Neuronal stem cell (in vitro differentiated cells): ENCODE measurements around the gene MPZL2.

Experiments used
- DNase-seq: peaks from one replicate; pipeline ENCODE4 v3.0.0-alpha.2; 2013; ENCODE audit warnings: low spot score
- H2AFZ ChIP-seq: one replicate; pipeline ENCODE4 v1.6.1; 2013; ENCODE audit warnings: mild to moderate bottlenecking, low read length, inconsistent platforms
- H2AK5ac ChIP-seq: 2 replicates; pipeline ENCODE4 v1.6.1; 2013; ENCODE audit warnings: low read depth, mild to moderate bottlenecking, inconsistent platforms, low read length, moderate library complexity, mixed read lengths
- H2BK120ac ChIP-seq: 2 replicates; pipeline ENCODE4 v1.6.1; 2013; ENCODE audit warnings: low read depth, mild to moderate bottlenecking, inconsistent platforms, low read length, moderate library complexity, mixed read lengths
- H2BK12ac ChIP-seq: one replicate; pipeline ENCODE4 v1.6.1; 2013; ENCODE audit warnings: low read length, inconsistent platforms
- H2BK15ac ChIP-seq: 2 replicates; pipeline ENCODE4 v1.6.1; 2013; ENCODE audit warnings: mild to moderate bottlenecking, low read length, inconsistent platforms, mixed read lengths
- H2BK5ac ChIP-seq: one replicate; pipeline ENCODE4 v1.6.1; 2013; ENCODE audit warnings: inconsistent platforms, mild to moderate bottlenecking, low read length, moderate library complexity
- H3K14ac ChIP-seq: one replicate; pipeline ENCODE4 v1.6.1; 2013; ENCODE audit warnings: low read length, inconsistent platforms
- H3K18ac ChIP-seq: 2 replicates; pipeline ENCODE4 v1.6.1; 2013; ENCODE audit warnings: low read length, inconsistent platforms
- H3K23ac ChIP-seq: 2 replicates; pipeline ENCODE4 v1.6.1; 2013; ENCODE audit warnings: low read depth, mild to moderate bottlenecking, mixed read lengths, low read length, inconsistent platforms; ENCODE audit not compliant: poor library complexity
- H3K27ac ChIP-seq: replicated peaks from 3 replicates; pipeline ENCODE4 v1.5.1; 2013; ENCODE audit warnings: low read length, inconsistent platforms
- H3K27me3 ChIP-seq, 3 experiments: 2 replicates each; pipeline ENCODE4 v1.6.1; 2013; ENCODE audit warnings: low read length in 3 of 3, mild to moderate bottlenecking in 2 of 3, inconsistent platforms in 1 of 3, low read depth in 1 of 3, mixed read lengths in 1 of 3, moderate library complexity in 1 of 3; ENCODE audit not compliant: control insufficient read depth in 3 of 3, insufficient read depth in 3 of 3
- H3K36me3 ChIP-seq, 2 donors: replicated peaks in 1 of 2; 2 replicates each; pipeline ENCODE4 v1.6.1; 2013; ENCODE audit warnings: low read length in 2 of 2; ENCODE audit not compliant: control insufficient read depth in 2 of 2, insufficient read depth in 2 of 2
- H3K4ac ChIP-seq: 2 replicates; pipeline ENCODE4 v1.6.1; 2013; ENCODE audit warnings: inconsistent platforms, mild to moderate bottlenecking, low read length, moderate library complexity
- H3K4me1 ChIP-seq, 2 donors: 1 replicate in 1 of 2; 2 replicates in 1 of 2; pipeline ENCODE4 v1.6.1; 2013; ENCODE audit warnings: low read length in 2 of 2, low read depth in 1 of 2; ENCODE audit not compliant: control insufficient read depth in 2 of 2, insufficient read depth in 1 of 2
- H3K4me2 ChIP-seq: one replicate; pipeline ENCODE4 v1.6.1; 2013; ENCODE audit warnings: mild to moderate bottlenecking, low read length, inconsistent platforms; ENCODE audit not compliant: insufficient read depth, poor library complexity, severe bottlenecking
- H3K4me3 ChIP-seq, 2 donors: 2 replicates each; pipeline ENCODE4 v1.5.1; 2013; ENCODE audit warnings: low read length in 2 of 2, mild to moderate bottlenecking in 2 of 2, inconsistent platforms in 1 of 2, moderate library complexity in 1 of 2
- H3K79me1 ChIP-seq: one replicate; pipeline ENCODE4 v1.6.1; 2013; ENCODE audit warnings: low read depth, mild to moderate bottlenecking, inconsistent platforms, low read length, moderate library complexity
- H3K9ac ChIP-seq: one replicate; pipeline ENCODE4 v1.6.1; 2013; ENCODE audit warnings: mild to moderate bottlenecking, low read depth, low read length, inconsistent platforms; ENCODE audit not compliant: poor library complexity
- H3K9me3 ChIP-seq, 2 donors: replicated peaks in 1 of 2; 2 replicates each; pipeline versions ENCODE3 to v1.6.1; 2013; ENCODE audit warnings: low read length in 2 of 2, mild to moderate bottlenecking in 2 of 2, inconsistent platforms in 1 of 2, low read depth in 1 of 2, mixed read lengths in 1 of 2, moderate library complexity in 1 of 2; ENCODE audit not compliant: control insufficient read depth in 2 of 2, insufficient read depth in 1 of 2
- H4K8ac ChIP-seq: one replicate; pipeline ENCODE4 v1.6.1; 2013; ENCODE audit warnings: low read depth, mild to moderate bottlenecking, inconsistent platforms, low read length, moderate library complexity
- H4K91ac ChIP-seq: one replicate; pipeline ENCODE4 v1.6.1; 2013; ENCODE audit warnings: low read length, low read depth, mild to moderate bottlenecking, inconsistent platforms; ENCODE audit not compliant: poor library complexity
- WGBS, 2 donors: extraction: QIAGEN DNeasy Blood & Tissue Kit; methylation state at CpG; one replicate each; pipeline ENCODE4 v1.1.7; 2013; ENCODE audit warnings: missing lambda C conversion rate in 2 of 2, mixed read lengths in 1 of 2; ENCODE audit not compliant: insufficient read length in 2 of 2, insufficient replicate concordance in 1 of 2; ENCODE audit errors: extremely low coverage in 2 of 2; 5-methylcytosine and 5-hydroxymethylcytosine counted together

MPZL2 gene

DNA sequence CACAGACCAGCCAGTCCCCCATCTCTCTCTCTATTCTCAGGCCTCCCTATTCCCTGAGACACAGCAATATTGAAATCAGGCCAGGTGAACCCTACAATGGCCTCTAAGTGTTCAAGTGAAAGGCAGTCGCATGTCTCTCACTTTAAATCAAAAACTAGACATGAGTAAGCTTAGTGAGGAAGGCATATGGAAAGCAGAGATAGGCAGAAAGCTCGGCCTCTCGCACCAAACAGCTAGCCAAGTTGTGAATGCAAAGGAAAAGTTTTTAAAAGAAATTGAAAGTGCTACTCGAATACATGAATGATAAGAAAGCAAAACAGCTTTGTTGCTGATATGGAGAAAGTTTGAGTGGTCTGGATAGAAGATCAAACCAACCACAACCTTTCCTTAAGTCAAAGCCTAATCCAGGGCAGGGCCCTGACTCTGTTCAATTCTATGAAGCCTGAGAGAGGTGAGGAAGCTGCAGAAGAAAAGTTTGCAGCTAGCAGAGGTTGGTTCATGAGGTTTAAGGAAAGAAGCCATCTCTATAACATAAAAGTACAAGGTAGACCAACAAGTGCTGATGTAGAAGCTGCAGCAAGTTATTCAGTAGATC lies 19.8 kb upstream of the MPZL2 start:
- H3K9ac ChIP-seq, result no peak overlapping the region
- H3K23ac ChIP-seq, result no peak overlapping the region
- H4K8ac ChIP-seq, result no peak overlapping the region
- no peak overlapping the region for H2BK120ac ChIP-seq
- H2AFZ ChIP-seq, result no peak overlapping the region
- no peak overlapping the region for H2BK5ac ChIP-seq
- whole genome bisulfite sequencing, 2 donors, result no CpG with 5 or more reads among the region's 4 CpGs
- H3K18ac ChIP-seq, result no peak overlapping the region
- no peaks in the 10 kb centered on the region for H3K36me3 ChIP-seq
- H2AK5ac ChIP-seq, result no peak overlapping the region
- H3K9me3 ChIP-seq, result no peaks in the 10 kb centered on the region
- no peak overlapping the region for H3K4ac ChIP-seq
- no peak for DNase-seq
- H2BK15ac ChIP-seq, result no peak overlapping the region
- H3K4me1 ChIP-seq, result no peaks in the 10 kb centered on the region
- no peak overlapping the region for H3K4me3 ChIP-seq
- H3K14ac ChIP-seq, result no peak overlapping the region
- H4K91ac ChIP-seq, result no peak overlapping the region
- peaks cover 0 to 4% (median 0%) of the 10 kb centered on the region in 3 experiments for H3K27me3 ChIP-seq
- no peak overlapping the region for H3K4me2 ChIP-seq
- no peak overlapping the region for H3K27ac ChIP-seq
- H2BK12ac ChIP-seq, result no peak overlapping the region
- H3K79me1 ChIP-seq, result no peaks in the 10 kb centered on the region

DNA sequence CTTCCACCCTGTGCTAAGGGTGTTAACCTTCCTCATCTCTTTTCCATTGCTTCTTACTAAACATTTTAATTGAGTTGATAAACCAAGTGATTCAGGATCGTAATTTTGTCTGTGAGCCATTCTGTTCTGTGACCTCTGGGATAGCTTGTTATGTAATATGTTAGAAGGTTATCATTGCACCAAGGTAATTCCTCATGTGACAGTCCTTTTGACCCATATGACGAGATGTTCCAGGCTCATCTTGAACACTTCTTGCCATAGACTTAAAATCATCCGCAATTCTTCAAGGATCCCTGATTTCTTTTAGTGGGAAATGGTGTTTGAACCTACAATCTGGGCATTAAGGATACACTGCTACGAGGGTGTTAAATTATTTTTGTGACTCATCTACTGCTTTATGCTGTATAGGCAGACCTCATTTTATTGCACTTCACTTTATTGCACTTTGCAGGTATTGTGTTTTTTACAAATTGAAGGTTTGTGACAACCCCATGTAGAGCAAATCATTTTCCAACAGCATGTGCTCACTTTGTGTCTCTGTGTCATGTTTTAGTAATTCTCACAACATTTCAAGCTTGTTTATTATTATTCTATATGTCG lies 19.0 kb upstream of the MPZL2 start:
- Histone ChIP-seq H3K27ac (no peak overlapping the region), H3K23ac (no peak overlapping the region), H2BK15ac (no peak overlapping the region), H2AFZ (no peak overlapping the region), H3K9ac (no peak overlapping the region), H3K18ac (no peak overlapping the region), H3K4me2 (no peak overlapping the region), H3K79me1 (no peaks in the 10 kb centered on the region), H3K4me3 (no peak overlapping the region), H2AK5ac (no peak overlapping the region), H3K14ac (no peak overlapping the region), H3K36me3 (no peaks in the 10 kb centered on the region), H4K8ac (no peak overlapping the region), H2BK5ac (no peak overlapping the region), H4K91ac (no peak overlapping the region), H2BK12ac (no peak overlapping the region), H3K27me3 (peaks cover 0 to 4% (median 0%) of the 10 kb centered on the region in 3 experiments), H3K4ac (no peak overlapping the region), H3K9me3 (no peaks in the 10 kb centered on the region), H3K4me1 (no peaks in the 10 kb centered on the region), H2BK120ac (no peak overlapping the region)
- DNase-seq, result no peak
- WGBS, 2 donors, result no CpG with 5 or more reads among the region's 5 CpGs

DNA sequence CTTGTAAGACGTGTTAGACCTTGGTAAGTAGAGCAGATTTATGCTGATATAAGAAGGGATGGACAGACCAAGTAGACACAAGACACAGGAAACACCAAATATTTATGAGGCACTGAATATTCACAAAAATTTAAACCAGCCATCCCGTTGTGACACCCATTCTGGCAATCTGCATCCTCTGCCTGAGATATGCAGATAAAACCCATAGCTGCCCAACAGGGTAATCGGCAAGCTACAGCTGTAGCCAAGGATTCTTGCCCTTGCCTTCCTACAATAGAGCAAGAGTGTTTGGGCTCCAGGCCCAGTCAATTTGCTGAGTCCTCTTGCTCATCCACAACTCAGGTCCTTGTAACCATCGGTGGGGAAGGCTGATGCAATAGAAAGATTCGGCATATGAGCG lies 18.5 kb upstream of the MPZL2 start:
- Histone ChIP-seq H3K4ac (no peak overlapping the region), H2BK12ac (no peak overlapping the region), H2BK120ac (no peak overlapping the region), H4K8ac (no peak overlapping the region), H3K27ac (no peak overlapping the region), H3K4me2 (no peak overlapping the region), H3K27me3 (peaks cover 0 to 4% (median 0%) of the 10 kb centered on the region in 3 experiments), H2BK15ac (no peak overlapping the region), H3K18ac (no peak overlapping the region), H3K79me1 (no peaks in the 10 kb centered on the region), H3K4me1 (no peaks in the 10 kb centered on the region), H4K91ac (no peak overlapping the region), H3K14ac (no peak overlapping the region), H3K36me3 (no peaks in the 10 kb centered on the region), H3K9me3 (no peaks in the 10 kb centered on the region), H3K9ac (no peak overlapping the region), H3K4me3 (no peak overlapping the region), H2AFZ (no peak overlapping the region), H2BK5ac (no peak overlapping the region), H3K23ac (no peak overlapping the region), H2AK5ac (no peak overlapping the region)
- WGBS, 2 donors, result no CpG with 5 or more reads among the region's 6 CpGs
- no peak for DNase-seq

DNA sequence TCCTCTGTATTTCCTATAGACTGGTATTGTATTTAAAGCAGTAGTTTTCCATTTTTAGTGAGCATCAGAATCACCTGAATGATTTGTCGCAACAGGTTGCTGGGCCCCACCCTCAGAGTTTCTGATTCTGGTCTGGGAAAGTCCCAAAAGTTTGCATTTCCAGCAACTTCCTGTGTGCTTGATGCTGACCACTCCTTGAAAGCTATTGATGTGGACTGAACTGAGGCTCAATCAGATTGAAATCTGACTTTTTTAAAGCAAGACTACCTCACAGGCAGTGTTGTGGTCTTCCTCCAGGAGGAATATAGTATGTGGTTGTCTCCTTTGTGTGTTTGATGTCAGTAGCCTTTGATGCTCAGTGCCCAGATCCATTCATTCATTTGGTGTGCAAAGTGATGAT lies 17.2 kb upstream of the MPZL2 start:
- Histone ChIP-seq H3K4me2 (no peak overlapping the region), H3K27me3 (peaks cover 0 to 4% (median 0%) of the 10 kb centered on the region in 3 experiments), H2AK5ac (no peak overlapping the region), H3K4me1 (no peaks in the 10 kb centered on the region), H3K4me3 (no peak overlapping the region), H2BK120ac (no peak overlapping the region), H3K14ac (no peak overlapping the region), H3K36me3 (no peaks in the 10 kb centered on the region), H4K91ac (no peak overlapping the region), H3K4ac (no peak overlapping the region), H3K9me3 (no peaks in the 10 kb centered on the region), H2BK12ac (no peak overlapping the region), H2AFZ (no peak overlapping the region), H3K79me1 (no peaks in the 10 kb centered on the region), H3K23ac (no peak overlapping the region), H4K8ac (no peak overlapping the region), H3K18ac (no peak overlapping the region), H2BK15ac (no peak overlapping the region), H3K9ac (no peak overlapping the region), H3K27ac (no peak overlapping the region), H2BK5ac (no peak overlapping the region)
- no peak for DNase-seq
- no CpG with 5 or more reads among the region's 1 CpG for WGBS, 2 donors
